ENCODE measurements around the gene SART1.
A peak's percentile ranks its signal among the peaks of the same experiment; 100 is the strongest.

The SART1 gene, protein sequence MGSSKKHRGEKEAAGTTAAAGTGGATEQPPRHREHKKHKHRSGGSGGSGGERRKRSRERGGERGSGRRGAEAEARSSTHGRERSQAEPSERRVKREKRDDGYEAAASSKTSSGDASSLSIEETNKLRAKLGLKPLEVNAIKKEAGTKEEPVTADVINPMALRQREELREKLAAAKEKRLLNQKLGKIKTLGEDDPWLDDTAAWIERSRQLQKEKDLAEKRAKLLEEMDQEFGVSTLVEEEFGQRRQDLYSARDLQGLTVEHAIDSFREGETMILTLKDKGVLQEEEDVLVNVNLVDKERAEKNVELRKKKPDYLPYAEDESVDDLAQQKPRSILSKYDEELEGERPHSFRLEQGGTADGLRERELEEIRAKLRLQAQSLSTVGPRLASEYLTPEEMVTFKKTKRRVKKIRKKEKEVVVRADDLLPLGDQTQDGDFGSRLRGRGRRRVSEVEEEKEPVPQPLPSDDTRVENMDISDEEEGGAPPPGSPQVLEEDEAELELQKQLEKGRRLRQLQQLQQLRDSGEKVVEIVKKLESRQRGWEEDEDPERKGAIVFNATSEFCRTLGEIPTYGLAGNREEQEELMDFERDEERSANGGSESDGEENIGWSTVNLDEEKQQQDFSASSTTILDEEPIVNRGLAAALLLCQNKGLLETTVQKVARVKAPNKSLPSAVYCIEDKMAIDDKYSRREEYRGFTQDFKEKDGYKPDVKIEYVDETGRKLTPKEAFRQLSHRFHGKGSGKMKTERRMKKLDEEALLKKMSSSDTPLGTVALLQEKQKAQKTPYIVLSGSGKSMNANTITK

GRCh38 chr11:65961267-65962140 lies at the start of gene SART1:
SART1 (plus strand) TSS chr11:65961734; CDS start chr11:65961781, 47 bp downstream.
- H3K4me1 ChIP-seq (ENCODE audit: insufficient read depth, insufficient read length) = peaks cover 14% of the 10 kb centered on the region
- H3K27me3 ChIP-seq (ENCODE audit: insufficient read depth, insufficient read length) = no peaks in the 10 kb centered on the region
- TF ChIP-seq YY1 (IDR thresholded peaks at IDR 0.05; ENCODE audit: insufficient read depth, insufficient read length) (no peak), ZNF274 (IDR thresholded peaks at IDR 0.05; ENCODE audit: low read depth, low read length) (no peak), SUZ12 (IDR thresholded peaks at IDR 0.05; ENCODE audit: extremely low read depth, insufficient read depth, insufficient read length) (no peak)

GRCh38 chr11:65912845-65913244 lies 48.7 kb upstream of the SART1 start:
- DNase-seq (ENCODE audit: low read depth, low spot score) = no peak
- TF ChIP-seq SUZ12 (IDR thresholded peaks at IDR 0.05; ENCODE audit: extremely low read depth, insufficient read depth, insufficient read length) (no peak), ZNF274 (IDR thresholded peaks at IDR 0.05; ENCODE audit: low read depth, low read length) (no peak), YY1 (IDR thresholded peaks at IDR 0.05; ENCODE audit: insufficient read depth, insufficient read length) (no peak)
- Histone ChIP-seq H3K9me3 (ENCODE audit: insufficient read depth, low read length) (no peaks in the 10 kb centered on the region), H3K4me1 (ENCODE audit: insufficient read depth, insufficient read length) (peaks cover 33% of the 10 kb centered on the region), H3K9ac (ENCODE audit: insufficient read length, low read depth) (peak overlapping the region; percentile 53), H3K27me3 (ENCODE audit: insufficient read depth, insufficient read length) (no peaks in the 10 kb centered on the region), H3K4me3 (ENCODE audit: insufficient read length, low read depth) (no peak overlapping the region), H3K36me3 (ENCODE audit: insufficient read depth, insufficient read length, low read length) (peaks cover 12% of the 10 kb centered on the region)

More at GRCh38 chr11:65961267-65962140, at the start of gene SART1:
- H3K36me3 ChIP-seq (ENCODE audit: insufficient read depth, insufficient read length, low read length) = peaks cover 29% of the 10 kb centered on the region
- H3K4me3 ChIP-seq (ENCODE audit: insufficient read length, low read depth) = peak within 1 kb of the TSS; percentile 95
- no peaks in the 10 kb centered on the region for H3K9me3 ChIP-seq (ENCODE audit: insufficient read depth, low read length)
- DNase-seq (ENCODE audit: low read depth, low spot score) = peak; percentile 98
- peak within 1 kb of the TSS; percentile 99 for H3K9ac ChIP-seq (ENCODE audit: insufficient read length, low read depth)

DNA sequence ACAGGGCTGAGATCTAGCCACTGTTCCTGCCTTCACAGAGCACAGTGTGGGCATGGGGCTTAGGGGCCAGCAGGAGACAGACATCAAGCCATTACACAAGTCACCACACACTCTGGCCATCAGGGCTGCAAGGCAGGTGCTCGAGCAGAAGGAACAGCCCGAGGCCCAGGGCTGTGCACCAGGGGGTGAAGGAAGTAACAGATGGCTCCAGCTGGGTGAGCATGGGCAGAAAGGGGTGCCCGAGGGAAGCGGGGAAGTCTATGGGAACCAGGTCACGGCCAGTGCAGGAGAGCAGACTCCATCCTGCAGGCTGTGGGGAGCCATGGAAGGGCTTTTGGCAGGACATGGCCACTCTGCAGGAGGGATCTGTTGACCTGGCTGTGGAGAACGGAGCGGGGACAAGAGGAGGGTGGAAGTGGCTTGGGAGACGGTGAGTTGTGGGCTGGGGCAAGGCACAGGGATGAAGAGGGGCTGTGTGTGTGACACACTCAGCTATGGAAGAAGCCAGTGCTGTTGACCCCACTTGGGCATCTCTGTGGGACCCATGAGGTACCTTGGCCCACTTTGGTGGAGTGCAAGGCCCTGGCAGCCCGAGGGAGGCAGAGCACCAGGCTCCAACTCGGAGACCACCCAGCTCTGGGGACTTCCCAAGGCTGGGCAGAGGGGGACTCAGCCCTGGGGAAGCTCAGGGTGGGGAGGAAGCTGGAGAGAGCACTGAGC lies 46.3 kb upstream of the SART1 start:
- no peak for DNase-seq (ENCODE audit: low read depth, low spot score)
- H3K9ac ChIP-seq (ENCODE audit: insufficient read length, low read depth) = peak overlapping the region; percentile 61
- no peaks in the 10 kb centered on the region for H3K9me3 ChIP-seq (ENCODE audit: insufficient read depth, low read length)
- H3K27me3 ChIP-seq (ENCODE audit: insufficient read depth, insufficient read length) = no peaks in the 10 kb centered on the region
- TF ChIP-seq ZNF274 (IDR thresholded peaks at IDR 0.05; ENCODE audit: low read depth, low read length) (no peak), YY1 (IDR thresholded peaks at IDR 0.05; ENCODE audit: insufficient read depth, insufficient read length) (no peak), SUZ12 (IDR thresholded peaks at IDR 0.05; ENCODE audit: extremely low read depth, insufficient read depth, insufficient read length) (no peak)
- peaks cover 18% of the 10 kb centered on the region for H3K36me3 ChIP-seq (ENCODE audit: insufficient read depth, insufficient read length, low read length)
- no peak overlapping the region for H3K4me3 ChIP-seq (ENCODE audit: insufficient read length, low read depth)
- peaks cover 37% of the 10 kb centered on the region for H3K4me1 ChIP-seq (ENCODE audit: insufficient read depth, insufficient read length)

- Histone ChIP-seq H3K4me1 (ENCODE audit: insufficient read depth, insufficient read length) (peaks cover 42% of the 10 kb centered on the region), H3K9me3 (ENCODE audit: insufficient read depth, low read length) (no peaks in the 10 kb centered on the region), H3K9ac (ENCODE audit: insufficient read length, low read depth) (peak overlapping the region; percentile 61), H3K36me3 (ENCODE audit: insufficient read depth, insufficient read length, low read length) (peaks cover 24% of the 10 kb centered on the region), H3K27me3 (ENCODE audit: insufficient read depth, insufficient read length) (peaks cover 6% of the 10 kb centered on the region), H3K4me3 (ENCODE audit: insufficient read length, low read depth) (no peak overlapping the region)
- peak; percentile 62 for DNase-seq (ENCODE audit: low read depth, low spot score)
- TF ChIP-seq SUZ12 (IDR thresholded peaks at IDR 0.05; ENCODE audit: extremely low read depth, insufficient read depth, insufficient read length) = no peak
- TF ChIP-seq ZNF274 (IDR thresholded peaks at IDR 0.05; ENCODE audit: low read depth, low read length) = no peak
- no peak for TF ChIP-seq YY1 (IDR thresholded peaks at IDR 0.05; ENCODE audit: insufficient read depth, insufficient read length)
These were observed 45.7 kb upstream of the SART1 start for GRCh38 chr11:65915821-65916251.

DNA sequence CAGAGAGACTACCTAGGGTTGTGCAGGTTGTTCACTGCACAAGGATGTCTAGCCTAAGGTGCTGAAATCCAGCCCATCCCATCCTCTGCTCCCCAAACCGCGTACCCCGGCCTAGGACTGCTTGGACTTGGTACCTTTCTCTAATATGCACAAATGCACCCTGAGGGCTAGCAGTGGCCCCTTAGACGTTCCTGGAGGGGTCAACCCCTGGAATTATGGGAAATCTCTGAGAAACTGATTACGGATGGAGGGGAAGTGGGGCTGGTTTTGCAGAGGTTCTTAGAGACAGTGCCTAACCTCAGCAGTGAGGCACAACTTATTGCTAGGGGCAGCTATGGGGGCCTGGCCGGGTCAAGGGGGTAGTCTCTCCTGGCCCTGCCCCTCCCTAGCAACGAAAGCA lies 45.1 kb upstream of the SART1 start:
- H3K9me3 ChIP-seq (ENCODE audit: insufficient read depth, low read length) = no peaks in the 10 kb centered on the region
- no peak for DNase-seq (ENCODE audit: low read depth, low spot score)
- H3K4me1 ChIP-seq (ENCODE audit: insufficient read depth, insufficient read length) = peaks cover 43% of the 10 kb centered on the region
- no peak overlapping the region for H3K4me3 ChIP-seq (ENCODE audit: insufficient read length, low read depth)
- peak overlapping the region; percentile 61 for H3K9ac ChIP-seq (ENCODE audit: insufficient read length, low read depth)
- TF ChIP-seq YY1 (IDR thresholded peaks at IDR 0.05; ENCODE audit: insufficient read depth, insufficient read length) = no peak
- TF ChIP-seq SUZ12 (IDR thresholded peaks at IDR 0.05; ENCODE audit: extremely low read depth, insufficient read depth, insufficient read length) = no peak
- peaks cover 29% of the 10 kb centered on the region for H3K36me3 ChIP-seq (ENCODE audit: insufficient read depth, insufficient read length, low read length)
- H3K27me3 ChIP-seq (ENCODE audit: insufficient read depth, insufficient read length) = peaks cover 6% of the 10 kb centered on the region

- TF ChIP-seq ZNF274 (IDR thresholded peaks at IDR 0.05; ENCODE audit: low read depth, low read length) (no peak), SUZ12 (IDR thresholded peaks at IDR 0.05; ENCODE audit: extremely low read depth, insufficient read depth, insufficient read length) (no peak), YY1 (IDR thresholded peaks at IDR 0.05; ENCODE audit: insufficient read depth, insufficient read length) (no peak)
- H3K4me1 ChIP-seq (ENCODE audit: insufficient read depth, insufficient read length) = peaks cover 38% of the 10 kb centered on the region
- no peak overlapping the region for H3K4me3 ChIP-seq (ENCODE audit: insufficient read length, low read depth)
- DNase-seq (ENCODE audit: low read depth, low spot score) = no peak
- no peaks in the 10 kb centered on the region for H3K9me3 ChIP-seq (ENCODE audit: insufficient read depth, low read length)
- peaks cover 33% of the 10 kb centered on the region for H3K36me3 ChIP-seq (ENCODE audit: insufficient read depth, insufficient read length, low read length)
- peaks cover 6% of the 10 kb centered on the region for H3K27me3 ChIP-seq (ENCODE audit: insufficient read depth, insufficient read length)
- no peak overlapping the region for H3K9ac ChIP-seq (ENCODE audit: insufficient read length, low read depth)
These were observed 44.5 kb upstream of the SART1 start for GRCh38 chr11:65917077-65917433.

All from NT2/D1 (cell line).